Adrenal gland (tissue), 12 donors: Measurements from ENCODE around the gene APBA2. TPM values are rescaled to one million over a fixed set of nuclear protein-coding genes. Genes with fewer than 3 reads are reported as not detected.

Experiments
- DNase-seq, 7 donors: peaks; one replicate each; pipeline ENCODE4 v3.0.0-alpha.2; 2019 to 2020
- H3K27ac ChIP-seq, 5 donors: fragments of 200-600 bp; sonication (generic) in 4 of 5; 1 replicate in 3 of 5; 2 replicates in 2 of 5; pipeline versions ENCODE4 v1.5.1 to v1.8.0; 2016 to 2020; ENCODE audit warnings: mild to moderate bottlenecking in 1 of 5
- H3K27me3 ChIP-seq: fragments of 200-600 bp; 2 replicates; pipeline ENCODE4 v1.8.0; 2021
- H3K36me3 ChIP-seq, 2 donors: fragments of 200-600 bp; replicated peaks in 1 of 2; 1 replicate in 1 of 2; 2 replicates in 1 of 2; pipeline versions ENCODE4 v1.5.1 to v1.8.0; 2018 to 2022
- H3K4me1 ChIP-seq, 2 donors: fragments of 200-600 bp; replicated peaks in 1 of 2; 1 replicate in 1 of 2; 2 replicates in 1 of 2; pipeline versions ENCODE4 v1.5.1 to v1.8.0; 2018 to 2021
- H3K4me3 ChIP-seq, 4 donors: fragments of 200-600 bp; sonication (generic) in 3 of 4; one replicate each; pipeline ENCODE4 v1.5.1; 2016 to 2018
- H3K9me3 ChIP-seq, 3 donors: fragments of 200-600 bp; sonication (generic) in 1 of 3; replicated peaks in 1 of 3; 1 replicate in 2 of 3; 2 replicates in 1 of 3; pipeline versions ENCODE4 v1.5.1 to v1.8.0; 2016 to 2021
- CTCF ChIP-seq, 6 experiments: fragments of 450-650 bp in 4 of 6; fragments of 200-600 bp in 2 of 6; sonication (generic) in 1 of 6; IDR thresholded peaks; 1 replicate in 5 of 6; 2 replicates in 1 of 6; pipeline versions ENCODE4 v1.5.1 to v1.8.0; 2016 to 2021; ENCODE audit warnings: antibody characterized with exemption in 6 of 6, mild to moderate bottlenecking in 2 of 6, moderate library complexity in 1 of 6
- POLR2A ChIP-seq, 2 donors: fragments of 450-650 bp; IDR thresholded peaks; one replicate each; pipeline ENCODE4 v1.6.1; 2017; ENCODE audit warnings: antibody characterized with exemption in 2 of 2, mild to moderate bottlenecking in 2 of 2, moderate library complexity in 1 of 2
- WGBS, 4 donors: extraction: QIAGEN DNeasy Blood & Tissue Kit in 2 of 4; methylation state at CpG; one replicate each; pipeline versions ENCODE4 v1.1.5 to v1.1.7; 2013 to 2017; 5-methylcytosine and 5-hydroxymethylcytosine counted together
- intact Hi-C, 2 donors: fragments of 100-400 bp; cut with DNase I; formaldehyde crosslinking; loops; one replicate each; pipeline versions ENCODE4 v1.14.1 to v1.15.0; 2022 to 2023
- polyA plus RNA-seq, 3 donors: library from polyadenylated mRNA; stranded (reverse); fragments of 200-250 nt in 2 of 3; fragments of 350-450 nt in 1 of 3; fragmentation: Illumina TruSeq in 1 of 3; extraction: RNeasy Lipid Tissue Mini Kit (QIAGEN cat#74804) in 1 of 3; gene quantifications; one replicate each; pipeline ENCODE4 v1.2.3, GENCODE V29; 2013 to 2014
- total RNA-seq, 9 donors: library from RNA; depleted of rRNA in 4 of 9; stranded (reverse); fragments of >200 nt in 4 of 9; fragments of 120-200 nt in 1 of 9; fragmentation: NEBNext Ultra II Directional in 1 of 9; extraction: Animal tissue kit (Norgen Biotek cat#: 25700) in 1 of 9; gene quantifications; one replicate each; pipeline versions ENCODE4 v1.1.0 to v1.2.4, GENCODE V29; 2013 to 2023
- donor health status: healthy with polysubstance abuse.
- donor health status: Bipolar disorder and iron deficiency.
- donor health status: DM: yes; HTN: yes; CAD: no.
- donor health status: DM: no; HTN: no; CAD: no.
- donor health status: DM: no; HTN: no; CAD: no.
- donor health status: DM: yes; HTN: yes; CAD: no.

The APBA2 gene
- total and polyA plus RNA-seq, 12 donors: 2.1 to 13.2 (median 4.7) TPM

- no peak for DNase-seq
- Histone ChIP-seq H3K27ac (no peak overlapping the region), H3K4me1 (peaks cover 0 to 3% of the 10 kb centered on the region in 2 donors), H3K9me3 (no peaks in the 10 kb centered on the region), H3K27me3 (no peaks in the 10 kb centered on the region), H3K4me3 (peak overlapping the region in 2 of 4 donors; percentile 19 to 62), H3K36me3 (no peaks in the 10 kb centered on the region)
- 34 to 48% (median 38%) methylated on average over 11 to 31 of the region's 31 CpGs for WGBS, 4 donors
- no peak for TF ChIP-seq CTCF (IDR thresholded peaks at IDR 0.05)
- no peak for TF ChIP-seq POLR2A (IDR thresholded peaks at IDR 0.05)
- intact Hi-C loops: no loop called here
Observed at GRCh38 chr15:28885128-28885629, 595 bp upstream of the APBA2 start.

- TF ChIP-seq CTCF (IDR thresholded peaks at IDR 0.05) (no peak), POLR2A (IDR thresholded peaks at IDR 0.05) (no peak)
- Histone ChIP-seq H3K27ac (no peak overlapping the region), H3K4me1 (peaks cover 0 to 3% of the 10 kb centered on the region in 2 donors), H3K9me3 (no peaks in the 10 kb centered on the region), H3K4me3 (peak overlapping the region in 2 of 4 donors; percentile 16 to 62), H3K27me3 (no peaks in the 10 kb centered on the region), H3K36me3 (no peaks in the 10 kb centered on the region)
- intact Hi-C loops: no loop called here
- DNase-seq: no peak
- 20 to 52% (median 27%) methylated on average over 23 to 61 of the region's 61 CpGs for WGBS, 4 donors
Observed at GRCh38 chr15:28886431-28887338, 911 bp downstream of the APBA2 start.

- 74 to 79% (median 76%) methylated on average over 10 to 17 of the region's 17 CpGs for WGBS, 4 donors
- H3K4me1 ChIP-seq: peaks cover 0 to 3% of the 10 kb centered on the region in 2 donors
- no peaks in the 10 kb centered on the region for H3K9me3 ChIP-seq
- no peak for TF ChIP-seq POLR2A (IDR thresholded peaks at IDR 0.05)
- no peak for TF ChIP-seq CTCF (IDR thresholded peaks at IDR 0.05)
- no peak for DNase-seq
- H3K27me3 ChIP-seq: no peaks in the 10 kb centered on the region
- H3K4me3 ChIP-seq: peak overlapping the region in 1 of 4 donors; percentile 62
- intact Hi-C loops: no loop called here
- H3K27ac ChIP-seq: no peak overlapping the region
- H3K36me3 ChIP-seq: no peaks in the 10 kb centered on the region
Observed at GRCh38 chr15:28887339-28888174, 1.8 kb downstream of the APBA2 start.
